Transverse colon (tissue), 4 donors: ENCODE measurements around the gene C17orf75. TPM values are rescaled to one million over a fixed set of nuclear protein-coding genes. Genes with fewer than 3 reads are reported as not detected.

Experiments
- DNase-seq: peaks from one replicate; pipeline ENCODE4 v3.0.0-alpha.2; 2019
- H3K27ac ChIP-seq, 4 donors: fragments of 200-600 bp; sonication (generic); 2 replicates each; pipeline ENCODE4 v1.5.1; 2016 to 2018; ENCODE audit warnings: inconsistent platforms in 4 of 4
- H3K27me3 ChIP-seq: fragments of 200-600 bp; sonication (generic); 2 replicates; pipeline ENCODE4 v1.5.1; 2017; ENCODE audit warnings: inconsistent platforms
- H3K36me3 ChIP-seq, 4 donors: fragments of 200-600 bp; sonication (generic); 2 replicates each; pipeline ENCODE4 v1.5.1; 2017 to 2019; ENCODE audit warnings: inconsistent platforms in 4 of 4
- H3K4me1 ChIP-seq, 4 donors: fragments of 200-600 bp; sonication (generic); 2 replicates each; pipeline ENCODE4 v1.5.1; 2017 to 2020; ENCODE audit warnings: inconsistent platforms in 4 of 4
- H3K4me3 ChIP-seq, 4 donors: fragments of 200-600 bp; sonication (generic); 1 replicate in 1 of 4; 2 replicates in 3 of 4; pipeline versions ENCODE4 v1.5.1 to v1.6.1; 2017 to 2019; ENCODE audit warnings: inconsistent platforms in 4 of 4
- H3K9me3 ChIP-seq, 2 donors: fragments of 200-600 bp; sonication (generic); 2 replicates each; pipeline ENCODE4 v1.5.1; 2017 to 2019; ENCODE audit warnings: inconsistent platforms in 2 of 2
- EP300 ChIP-seq: sonication (generic); formaldehyde crosslinking; IDR thresholded peaks from one replicate; pipeline ENCODE4 v1.6.1; 2017; ENCODE audit warnings: antibody characterized with exemption, low read depth
- POLR2A ChIP-seq: fragments of 450-650 bp; IDR thresholded peaks from one replicate; pipeline ENCODE4 v1.6.1; 2016; ENCODE audit warnings: antibody characterized with exemption, mild to moderate bottlenecking, moderate library complexity
- POLR2AphosphoS5 ChIP-seq, 3 donors: sonication (generic); formaldehyde crosslinking; IDR thresholded peaks; one replicate each; pipeline ENCODE4 v1.6.1; 2016; ENCODE audit warnings: antibody characterized with exemption in 3 of 3
- WGBS, 2 donors: methylation state at CpG; one replicate each; pipeline ENCODE4 v1.1.5; 2018; ENCODE audit warnings: low coverage in 1 of 2; 5-methylcytosine and 5-hydroxymethylcytosine counted together
- in situ Hi-C, 4 donors: fragments of 200-750 bp; cut with MboI; loops; one replicate each; pipeline versions ENCODE4 v1.15.0 to v1.15.1; 2017; ENCODE audit warnings: low sequenced_read_pairs in 3 of 4, low pct_ligation_motif_present in 1 of 4, low pct_unique_long_range_greater_than_20kb in 1 of 4
- intact Hi-C: fragments of 100-400 bp; cut with DNase I; formaldehyde crosslinking; loops from one replicate; pipeline ENCODE4 v1.15.1; 2023; ENCODE audit warnings: low total_unique reads
- total RNA-seq, 4 donors: library from RNA; depleted of rRNA; stranded (reverse); fragments of >200 nt; gene quantifications; one replicate each; pipeline ENCODE4 v1.1.0, GENCODE V29; 2016
- TF ChIP-seq, protein P1 (sequence below), 5 experiments: fragments of 200-600 bp in 3 of 5; fragments of 450-650 bp in 2 of 5; sonication (generic) in 3 of 5; IDR thresholded peaks; 1 replicate in 2 of 5; 2 replicates in 3 of 5; pipeline ENCODE4 v1.5.1; 2016 to 2017; ENCODE audit warnings: antibody characterized with exemption in 5 of 5, inconsistent platforms in 3 of 5, mild to moderate bottlenecking in 2 of 5, moderate library complexity in 1 of 5

Gene C17orf75
- total RNA-seq, 4 donors from 2014 or later, result 2.2 to 17.6 (median 9.6) TPM

DNA sequence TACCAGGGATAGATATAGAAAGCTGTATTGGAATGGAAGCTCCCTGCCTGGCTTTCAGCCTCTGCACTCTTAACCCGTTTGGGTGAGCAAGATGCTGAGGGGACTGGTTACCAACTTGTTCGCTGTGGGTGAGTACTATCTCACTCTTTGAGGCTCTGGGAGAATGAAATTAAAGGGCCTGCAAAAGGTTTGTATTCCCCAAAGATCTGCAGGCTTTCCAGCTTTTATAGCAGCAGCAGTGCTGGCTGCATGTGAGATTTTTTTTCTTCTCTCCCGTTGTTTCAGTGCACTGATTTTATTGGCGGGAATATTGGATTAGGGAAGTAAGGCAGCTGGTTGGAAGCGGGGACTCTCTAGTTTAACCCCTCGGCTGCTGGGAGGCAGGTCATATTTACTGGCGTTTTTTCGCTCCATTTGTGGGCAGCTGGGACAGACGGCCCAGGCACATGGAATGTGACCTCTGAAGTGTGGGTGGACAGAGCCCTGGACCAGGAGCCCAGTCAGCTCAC, 30.9 kb downstream of the C17orf75 start:
- DNase-seq, result no peak
- peaks cover 4% of the 10 kb centered on the region for H3K27me3 ChIP-seq
- no peak overlapping the region for H3K4me3 ChIP-seq
- in situ Hi-C loops, result no loop called here
- intact Hi-C loops, result no loop called here
- H3K4me1 ChIP-seq, result peaks cover 0 to 6% (median 0%) of the 10 kb centered on the region in 4 donors
- WGBS, 2 donors, result 24 to 42% methylated on average over 9 of the region's 9 CpGs
- no peaks in the 10 kb centered on the region for H3K9me3 ChIP-seq
- no peaks in the 10 kb centered on the region for H3K36me3 ChIP-seq
- peak overlapping the region in 1 of 4 donors; percentile 28 for H3K27ac ChIP-seq
- TF ChIP-seq POLR2AphosphoS5 (IDR thresholded peaks at IDR 0.05) (no peak), EP300 (no peak), POLR2A (no peak)
- TF ChIP-seq, protein P1, sequence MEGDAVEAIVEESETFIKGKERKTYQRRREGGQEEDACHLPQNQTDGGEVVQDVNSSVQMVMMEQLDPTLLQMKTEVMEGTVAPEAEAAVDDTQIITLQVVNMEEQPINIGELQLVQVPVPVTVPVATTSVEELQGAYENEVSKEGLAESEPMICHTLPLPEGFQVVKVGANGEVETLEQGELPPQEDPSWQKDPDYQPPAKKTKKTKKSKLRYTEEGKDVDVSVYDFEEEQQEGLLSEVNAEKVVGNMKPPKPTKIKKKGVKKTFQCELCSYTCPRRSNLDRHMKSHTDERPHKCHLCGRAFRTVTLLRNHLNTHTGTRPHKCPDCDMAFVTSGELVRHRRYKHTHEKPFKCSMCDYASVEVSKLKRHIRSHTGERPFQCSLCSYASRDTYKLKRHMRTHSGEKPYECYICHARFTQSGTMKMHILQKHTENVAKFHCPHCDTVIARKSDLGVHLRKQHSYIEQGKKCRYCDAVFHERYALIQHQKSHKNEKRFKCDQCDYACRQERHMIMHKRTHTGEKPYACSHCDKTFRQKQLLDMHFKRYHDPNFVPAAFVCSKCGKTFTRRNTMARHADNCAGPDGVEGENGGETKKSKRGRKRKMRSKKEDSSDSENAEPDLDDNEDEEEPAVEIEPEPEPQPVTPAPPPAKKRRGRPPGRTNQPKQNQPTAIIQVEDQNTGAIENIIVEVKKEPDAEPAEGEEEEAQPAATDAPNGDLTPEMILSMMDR (IDR thresholded peaks at IDR 0.05), result no peak

DNA sequence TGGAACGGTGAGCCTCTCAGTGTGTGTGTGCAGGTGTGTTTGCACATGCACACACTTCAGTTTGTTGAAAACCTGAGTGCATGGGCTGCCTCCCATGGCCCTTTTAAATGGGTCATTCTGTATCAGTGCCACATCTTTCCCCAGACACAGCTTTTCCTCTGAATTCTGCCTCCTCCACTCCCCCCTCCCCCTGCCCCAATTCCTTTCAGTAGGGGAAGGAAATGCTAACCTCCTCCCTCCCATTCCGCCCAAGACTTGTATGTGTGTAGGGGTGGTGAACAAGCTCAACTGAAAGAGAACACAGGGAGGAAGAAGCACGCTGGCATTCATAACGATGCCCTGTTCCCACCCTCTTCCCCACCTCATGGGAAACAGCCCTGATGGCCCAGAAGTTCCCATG, 34.3 kb downstream of the C17orf75 start:
- Histone ChIP-seq H3K36me3 (no peaks in the 10 kb centered on the region), H3K9me3 (no peaks in the 10 kb centered on the region), H3K4me3 (no peak overlapping the region), H3K4me1 (peaks cover 0 to 6% (median 0%) of the 10 kb centered on the region in 4 donors), H3K27me3 (peaks cover 4% of the 10 kb centered on the region), H3K27ac (no peak overlapping the region)
- in situ Hi-C loops, result no loop called here
- 75 to 95% methylated on average over 3 to 4 of the region's 4 CpGs for WGBS, 2 donors
- DNase-seq, result no peak
- TF ChIP-seq, protein P1 (IDR thresholded peaks at IDR 0.05), result no peak
- TF ChIP-seq EP300, result no peak
- no peak for TF ChIP-seq POLR2A
- no peak for TF ChIP-seq POLR2AphosphoS5 (IDR thresholded peaks at IDR 0.05)
- intact Hi-C loops, result no loop called here

DNA sequence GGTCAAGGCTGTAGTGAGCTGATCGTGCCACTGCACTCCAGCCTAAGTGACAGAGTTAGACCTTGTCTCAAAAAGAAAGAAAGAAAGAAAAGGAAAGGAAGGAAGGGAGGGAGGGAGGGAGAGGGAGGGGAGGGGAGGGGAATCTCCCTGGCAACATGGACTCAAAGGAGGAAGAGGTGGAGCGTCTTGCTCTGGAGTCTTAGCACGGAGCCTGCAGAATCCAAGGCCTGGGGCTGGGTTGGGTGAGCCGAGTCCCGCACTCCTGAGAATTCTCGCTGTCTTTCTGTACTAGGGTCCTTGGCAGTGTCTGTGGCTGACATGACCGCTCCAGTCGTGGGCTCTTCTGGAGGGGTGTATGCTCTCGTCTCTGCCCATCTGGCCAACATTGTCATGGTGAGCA, 36.9 kb downstream of the C17orf75 start:
- no peak for DNase-seq
- Histone ChIP-seq H3K4me1 (no peaks in the 10 kb centered on the region), H3K4me3 (no peak overlapping the region), H3K36me3 (no peaks in the 10 kb centered on the region), H3K9me3 (no peaks in the 10 kb centered on the region), H3K27me3 (no peaks in the 10 kb centered on the region), H3K27ac (no peak overlapping the region)
- no peak for TF ChIP-seq POLR2AphosphoS5 (IDR thresholded peaks at IDR 0.05)
- WGBS, 2 donors, result 80 to 100% methylated on average over 1 to 9 of the region's 9 CpGs
- intact Hi-C loops, result no loop called here
- in situ Hi-C loops, result no loop called here

DNA sequence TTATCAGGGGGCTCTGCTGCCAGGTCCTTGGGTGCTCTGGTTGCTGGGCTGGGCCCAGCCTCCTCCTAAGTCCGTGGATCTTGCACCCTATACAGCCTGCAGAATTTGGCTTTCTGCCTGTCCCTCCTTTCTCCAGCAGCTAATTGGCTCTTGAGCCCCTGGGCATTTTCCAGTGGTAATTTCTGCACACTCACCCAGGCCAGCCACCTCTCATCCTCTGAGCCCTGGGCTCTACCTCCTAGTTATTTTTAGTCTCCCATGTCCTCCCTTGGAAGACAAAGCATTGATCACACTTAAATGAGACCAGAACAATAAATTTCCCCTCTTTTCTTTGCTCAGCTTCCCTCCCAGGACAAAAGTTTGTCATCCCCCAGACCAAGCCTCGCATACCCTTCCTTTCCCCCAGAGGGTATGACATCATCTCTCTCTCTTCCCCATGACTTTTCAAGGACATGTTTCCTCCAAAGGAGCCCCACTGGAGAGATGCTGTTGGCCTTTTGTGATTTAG, 38.1 kb downstream of the C17orf75 start:
- H3K27me3 ChIP-seq, result no peaks in the 10 kb centered on the region
- no peaks in the 10 kb centered on the region for H3K9me3 ChIP-seq
- TF ChIP-seq POLR2AphosphoS5 (IDR thresholded peaks at IDR 0.05), result no peak
- TF ChIP-seq, protein P1 (IDR thresholded peaks at IDR 0.05), result no peak
- TF ChIP-seq EP300, result no peak
- no peak for TF ChIP-seq POLR2A
- DNase-seq, result no peak
- no peak overlapping the region for H3K27ac ChIP-seq
- in situ Hi-C loops (no loop called here), intact Hi-C loops (no loop called here)
- no peaks in the 10 kb centered on the region for H3K4me1 ChIP-seq
- 55% methylated on average over 2 of the region's 2 CpGs; no CpG with 5 or more reads in 1 of the 2 donors for WGBS, 2 donors
- H3K36me3 ChIP-seq, result no peaks in the 10 kb centered on the region
- H3K4me3 ChIP-seq, result no peak overlapping the region
